AG20443 (cell line): Measurements from ENCODE around the gene SPATA6.
"Not testable (repeated sequence)": the region's sequence is repeated elsewhere in the genome, so short reads cannot be mapped to it uniquely, and the experiment has no call there.

Source experiments
- DNase-seq: peaks from one replicate; pipeline ENCODE4 v3.0.0; 2012; ENCODE audit warnings: low spot score, mixed read lengths

The SPATA6 gene

GRCh38 chr1:48462716-48463302, 9.2 kb downstream of the SPATA6 start:
- DNase-seq, result no peak

- DNase-seq, result peak; percentile 9
These were observed 21.5 kb downstream of the SPATA6 start for GRCh38 chr1:48450505-48450904.

- no peak for DNase-seq
These were observed 23.1 kb downstream of the SPATA6 start for GRCh38 chr1:48448932-48449331.

GRCh38 chr1:48444186-48444585, 27.8 kb downstream of the SPATA6 start:
- DNase-seq, result not testable (repeated sequence)

- DNase-seq, result no peak
These were observed 29.0 kb downstream of the SPATA6 start for GRCh38 chr1:48442864-48443619.

GRCh38 chr1:48440786-48441185, 31.2 kb downstream of the SPATA6 start:
- DNase-seq, result not testable (repeated sequence)

- DNase-seq, result no peak
These were observed 32.6 kb downstream of the SPATA6 start for GRCh38 chr1:48439380-48439779.

GRCh38 chr1:48437379-48437778, 34.6 kb downstream of the SPATA6 start:
- not testable (repeated sequence) for DNase-seq

GRCh38 chr1:48435312-48436002, 36.5 kb downstream of the SPATA6 start:
- not testable (repeated sequence) for DNase-seq

- no peak for DNase-seq
These were observed 41.2 kb downstream of the SPATA6 start for GRCh38 chr1:48430832-48431231.

- no peak for DNase-seq
These were observed 50.0 kb downstream of the SPATA6 start for GRCh38 chr1:48422009-48422408.

GRCh38 chr1:48418742-48419141, 53.3 kb downstream of the SPATA6 start:
- no peak for DNase-seq

GRCh38 chr1:48415050-48415449, 57.0 kb downstream of the SPATA6 start:
- DNase-seq, result no peak

- DNase-seq, result no peak
These were observed 57.7 kb downstream of the SPATA6 start for GRCh38 chr1:48414264-48414663.

GRCh38 chr1:48405940-48406339, 66.1 kb downstream of the SPATA6 start:
- no peak for DNase-seq

- DNase-seq, result no peak
These were observed 66.6 kb downstream of the SPATA6 start for GRCh38 chr1:48405400-48405799.

- DNase-seq, result no peak
These were observed 69.4 kb downstream of the SPATA6 start for GRCh38 chr1:48402599-48402998.

GRCh38 chr1:48396208-48396607, 75.8 kb downstream of the SPATA6 start:
- DNase-seq, result no peak

- no peak for DNase-seq
These were observed 80.1 kb downstream of the SPATA6 start for GRCh38 chr1:48391926-48392325.

GRCh38 chr1:48387409-48387808, 84.6 kb downstream of the SPATA6 start:
- DNase-seq, result no peak

- DNase-seq, result no peak
These were observed 97.2 kb downstream of the SPATA6 start for GRCh38 chr1:48374785-48375184.

GRCh38 chr1:48371598-48371997, 100.4 kb downstream of the SPATA6 start:
- no peak for DNase-seq

GRCh38 chr1:48362901-48363300, 109.1 kb downstream of the SPATA6 start:
- no peak for DNase-seq
